HG03103 (cell line): Measurements from ENCODE around the gene PRKCSH.
"Not testable (repeated sequence)": the region's sequence is repeated elsewhere in the genome, so short reads cannot be mapped to it uniquely, and the experiment has no call there.

Experiments used
- ATAC-seq: cut with Tn5 transposase; IDR thresholded peaks from one replicate; pipeline ENCODE4 v1.9.1; 2021; ENCODE audit warnings: low read depth; ENCODE audit not compliant: unreplicated experiment

Gene PRKCSH

GRCh38 chr19:11448410-11448809 is 13.0 kb downstream of the PRKCSH start:
- ATAC-seq = no peak

- no peak for ATAC-seq
Measured at GRCh38 chr19:11448923-11449554, 13.6 kb downstream of the PRKCSH start.

GRCh38 chr19:11450570-11451326 is 15.3 kb downstream of the PRKCSH start:
- no peak for ATAC-seq

- ATAC-seq = no peak
Measured at GRCh38 chr19:11451327-11451870, 16.0 kb downstream of the PRKCSH start.

GRCh38 chr19:11451871-11452619 is 16.6 kb downstream of the PRKCSH start:
- no peak for ATAC-seq

- no peak for ATAC-seq
Measured at GRCh38 chr19:11452620-11453310, 17.3 kb downstream of the PRKCSH start.

- no peak for ATAC-seq
Measured at GRCh38 chr19:11453468-11454341, 18.3 kb downstream of the PRKCSH start.

GRCh38 chr19:11455233-11455554 is 19.8 kb downstream of the PRKCSH start:
- ATAC-seq = not testable (repeated sequence)

- no peak for ATAC-seq
Measured at GRCh38 chr19:11456659-11457058, 21.2 kb downstream of the PRKCSH start.

- no peak for ATAC-seq
Measured at GRCh38 chr19:11457115-11457514, 21.7 kb downstream of the PRKCSH start.

- no peak for ATAC-seq
Measured at GRCh38 chr19:11457831-11458230, 22.4 kb downstream of the PRKCSH start.

GRCh38 chr19:11458236-11458900 is 22.9 kb downstream of the PRKCSH start:
- ATAC-seq = no peak

- not testable (repeated sequence) for ATAC-seq
Measured at GRCh38 chr19:11458912-11459311, 23.5 kb downstream of the PRKCSH start.

GRCh38 chr19:11460207-11460606 is 24.8 kb downstream of the PRKCSH start:
- ATAC-seq = no peak

GRCh38 chr19:11461453-11461852 is 26.0 kb downstream of the PRKCSH start:
- no peak for ATAC-seq

- no peak for ATAC-seq
Measured at GRCh38 chr19:11463391-11463790, 28.0 kb downstream of the PRKCSH start.

GRCh38 chr19:11464333-11465265 is 29.2 kb downstream of the PRKCSH start:
- ATAC-seq = no peak

GRCh38 chr19:11465600-11465999 is 30.2 kb downstream of the PRKCSH start:
- no peak for ATAC-seq
